ENCODE measurements around the gene GABPB2. TPM values are rescaled to one million over a fixed set of nuclear protein-coding genes. Genes with fewer than 3 reads are reported as not detected.

GABPB2 gene
- total and polyA plus RNA-seq, 2 donors, result 6.4 to 16.9 TPM

DNA sequence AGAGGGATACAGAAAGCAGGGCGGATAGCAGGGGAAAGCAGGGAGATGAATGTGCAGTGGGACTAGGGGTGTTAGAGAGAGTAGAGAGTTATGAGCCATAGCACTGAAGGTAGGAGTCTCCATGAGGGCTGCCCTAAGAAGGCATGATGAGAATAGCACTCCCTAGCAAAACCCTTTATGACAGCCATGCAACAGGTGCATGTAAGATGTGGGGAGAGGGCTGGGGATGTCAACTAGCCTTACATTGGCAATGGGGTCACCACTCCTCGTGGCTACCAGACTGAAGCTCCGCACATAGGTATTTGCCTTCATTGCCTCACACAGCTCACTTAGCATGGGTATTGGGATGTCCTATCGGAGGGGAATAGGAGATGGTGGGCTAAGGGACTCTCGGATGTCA lies 100.6 kb downstream of the GABPB2 start:
- 90% methylated on average over 5 of the region's 5 CpGs for WGBS

More for the DNA sequence above, 100.6 kb downstream of the GABPB2 start:
- Histone ChIP-seq H3K4me1 (ENCODE audit: insufficient read depth) (peaks cover 3% of the 10 kb centered on the region), H3K27ac (ENCODE audit: low read depth) (no peak overlapping the region), H3K36me3 (ENCODE audit: insufficient read depth) (peaks cover 6% of the 10 kb centered on the region), H3K4me3 (ENCODE audit: low read depth, low read length) (no peak overlapping the region)
- no peak for DNase-seq (ENCODE audit: extremely low spot score)

Small RNAs within 50 kb of the gene (small RNA-seq; reads per million reads assigned to genes)
- gene RNU6-884P, result not detected

Other genes with a start within 250 kb of the GABPB2 start
- gene ARNT, start 194.2 kb upstream of the GABPB2 start, total RNA-seq, result 62.9 TPM
- gene ARNT, start 194.2 kb upstream of the GABPB2 start, polyA plus RNA-seq, result 32.1 TPM
- not detected for gene CTXND2, start 183.6 kb upstream of the GABPB2 start, total RNA-seq
- not detected for gene CTXND2, start 183.6 kb upstream of the GABPB2 start, polyA plus RNA-seq
- 47.6 TPM for gene SETDB1, start 144.4 kb upstream of the GABPB2 start, total RNA-seq
- gene SETDB1, start 144.4 kb upstream of the GABPB2 start, polyA plus RNA-seq, result 21.0 TPM
- gene CERS2, start 95.9 kb upstream of the GABPB2 start, total RNA-seq, result 75.1 TPM
- gene CERS2, start 95.9 kb upstream of the GABPB2 start, polyA plus RNA-seq, result 131 TPM
- 5.2 TPM for gene ANXA9, start 88.5 kb upstream of the GABPB2 start, total RNA-seq
- 0.95 TPM for gene ANXA9, start 88.5 kb upstream of the GABPB2 start, polyA plus RNA-seq
- gene MINDY1, start 63.9 kb upstream of the GABPB2 start, total RNA-seq, result 19.7 TPM
- 19.6 TPM for gene MINDY1, start 63.9 kb upstream of the GABPB2 start, polyA plus RNA-seq
- gene PRUNE1, start 62.3 kb upstream of the GABPB2 start, total RNA-seq, result 19.1 TPM
- gene PRUNE1, start 62.3 kb upstream of the GABPB2 start, polyA plus RNA-seq, result 23.5 TPM
- 10.9 TPM for gene BNIPL, start 34.2 kb upstream of the GABPB2 start, total RNA-seq
- 1.9 TPM for gene BNIPL, start 34.2 kb upstream of the GABPB2 start, polyA plus RNA-seq
- gene C1orf56, start 23.0 kb upstream of the GABPB2 start, total RNA-seq, result 1.4 TPM
- 9.4 TPM for gene C1orf56, start 23.0 kb upstream of the GABPB2 start, polyA plus RNA-seq
- gene CDC42SE1, start 11.1 kb upstream of the GABPB2 start, total RNA-seq, result 47.2 TPM
- 62.1 TPM for gene CDC42SE1, start 11.1 kb upstream of the GABPB2 start, polyA plus RNA-seq
- 4.8 TPM for gene MLLT11, start 10.4 kb upstream of the GABPB2 start, total RNA-seq
- 4.9 TPM for gene MLLT11, start 10.4 kb upstream of the GABPB2 start, polyA plus RNA-seq
- gene SEMA6C, start 75.9 kb downstream of the GABPB2 start, total RNA-seq, result 10.4 TPM
- gene SEMA6C, start 75.9 kb downstream of the GABPB2 start, polyA plus RNA-seq, result 13.7 TPM
- gene TNFAIP8L2, start 85.9 kb downstream of the GABPB2 start, total RNA-seq, result 4.0 TPM
- gene TNFAIP8L2, start 85.9 kb downstream of the GABPB2 start, polyA plus RNA-seq, result 5.4 TPM
- gene LYSMD1, start 95.1 kb downstream of the GABPB2 start, total RNA-seq, result 6.8 TPM
- 14.0 TPM for gene LYSMD1, start 95.1 kb downstream of the GABPB2 start, polyA plus RNA-seq
- 22.4 TPM for gene SCNM1, start 95.4 kb downstream of the GABPB2 start, total RNA-seq
- 49.5 TPM for gene SCNM1, start 95.4 kb downstream of the GABPB2 start, polyA plus RNA-seq
- 2.3 TPM for gene TMOD4, start 105.2 kb downstream of the GABPB2 start, total RNA-seq
- 0.76 TPM for gene TMOD4, start 105.2 kb downstream of the GABPB2 start, polyA plus RNA-seq
- gene VPS72, start 119.4 kb downstream of the GABPB2 start, total RNA-seq, result 32.1 TPM
- gene VPS72, start 119.4 kb downstream of the GABPB2 start, polyA plus RNA-seq, result 44.4 TPM
- 77.0 TPM for gene PIP5K1A, start 127.8 kb downstream of the GABPB2 start, total RNA-seq
- gene PIP5K1A, start 127.8 kb downstream of the GABPB2 start, polyA plus RNA-seq, result 22.1 TPM
- gene PSMD4, start 184.0 kb downstream of the GABPB2 start, total RNA-seq, result 77.2 TPM
- 191 TPM for gene PSMD4, start 184.0 kb downstream of the GABPB2 start, polyA plus RNA-seq
- gene ZNF687, start 211.5 kb downstream of the GABPB2 start, total RNA-seq, result 8.1 TPM
- 15.9 TPM for gene ZNF687, start 211.5 kb downstream of the GABPB2 start, polyA plus RNA-seq

Measured in urinary bladder (tissue), 4 donors.